SK-N-SH (cell line): ENCODE results near the gene GFRA3. TPM values are rescaled to one million over a fixed set of nuclear protein-coding genes. Genes with fewer than 3 reads are reported as not detected.

Source experiments
- CTCF ChIA-PET: fragments of 300-600, 350-600 bp; formaldehyde crosslinking; extraction: SDS; loops from one replicate; lab custom pipeline; 2021; lab: Yijun Ruan, JAX
- POLR2A ChIA-PET: fragments of 350-600 bp; sonication (Branson Sonifier 250); formaldehyde crosslinking; extraction: SDS; loops from one replicate; lab custom pipeline; 2020; ENCODE audit warnings: antibody characterized with exemption, inconsistent platforms; lab: Yijun Ruan, JAX
- DNase-seq: peaks from one replicate; pipeline ENCODE4 v3.0.0; 2012
- H2AFZ ChIP-seq: fragments of 200-600 bp; sonication (generic); 2 replicates; pipeline ENCODE4 v1.8.1; 2016; ENCODE audit warnings: antibody characterized with exemption, mild to moderate bottlenecking, low read depth
- H3F3A ChIP-seq: fragments of 200-600 bp; sonication (generic); replicated peaks from 2 replicates; pipeline ENCODE3; 2016; ENCODE audit warnings: antibody characterized with exemption, mild to moderate bottlenecking; ENCODE audit not compliant: insufficient read depth
- H3K27ac ChIP-seq, 2 experiments: fragments of 200-500 bp in 1 of 2; fragments of 200-600 bp in 1 of 2; sonication (Bioruptor generic) in 1 of 2; sonication (generic), shearing (Covaris generic) in 1 of 2; 2 replicates each; pipeline versions ENCODE4 v1.5.1 to v1.6.1; 2014 to 2016; ENCODE audit warnings: low read depth in 2 of 2, inconsistent platforms in 1 of 2, low read length in 1 of 2, mild to moderate bottlenecking in 1 of 2, mixed read lengths in 1 of 2
- H3K27me3 ChIP-seq: fragments of 200-600 bp; sonication (generic), shearing (Covaris generic); 2 replicates; pipeline ENCODE4 v1.6.1; 2016; ENCODE audit warnings: mixed run types; ENCODE audit not compliant: insufficient read depth
- H3K36me3 ChIP-seq, 2 experiments: fragments of 200-500 bp in 1 of 2; fragments of 200-600 bp in 1 of 2; sonication (Bioruptor generic) in 1 of 2; sonication (generic) in 1 of 2; replicated peaks in 1 of 2; 2 replicates each; pipeline versions ENCODE3 to v1.5.1; 2014 to 2016; ENCODE audit warnings: low read length in 1 of 2, mild to moderate bottlenecking in 1 of 2; ENCODE audit not compliant: insufficient read depth in 2 of 2, control insufficient read depth in 1 of 2
- H3K4me1 ChIP-seq, 2 experiments: fragments of 200-500 bp in 1 of 2; fragments of 200-600 bp in 1 of 2; sonication (Bioruptor generic) in 1 of 2; sonication (generic), shearing (Covaris generic) in 1 of 2; 2 replicates each; pipeline versions ENCODE4 v1.5.1 to v1.6.1; 2014 to 2016; ENCODE audit warnings: low read depth in 1 of 2, low read length in 1 of 2, mixed run types in 1 of 2; ENCODE audit not compliant: insufficient read depth in 2 of 2, control insufficient read depth in 1 of 2
- H3K4me2 ChIP-seq: fragments of 200-600 bp; sonication (generic), shearing (Covaris generic); 2 replicates; pipeline ENCODE4 v1.6.1; 2017; ENCODE audit warnings: mixed run types
- H3K4me3 ChIP-seq, 2 experiments: fragments of 200-500 bp in 1 of 2; fragments of 200-600 bp in 1 of 2; sonication (Bioruptor generic) in 1 of 2; sonication (generic), shearing (Covaris generic) in 1 of 2; 2 replicates each; pipeline versions ENCODE4 v1.5.1 to v1.8.1; 2014 to 2016; ENCODE audit warnings: low read depth in 2 of 2, inconsistent platforms in 1 of 2, low read length in 1 of 2, mild to moderate bottlenecking in 1 of 2, mixed read lengths in 1 of 2, moderate library complexity in 1 of 2
- H3K79me2 ChIP-seq: fragments of 200-600 bp; sonication (generic); 2 replicates; pipeline ENCODE4 v1.8.1; 2017; ENCODE audit warnings: mild to moderate bottlenecking; ENCODE audit not compliant: insufficient read depth
- H3K9ac ChIP-seq: fragments of 200-600 bp; sonication (generic); 2 replicates; pipeline ENCODE4 v1.6.1; 2017; ENCODE audit warnings: mixed run types
- H3K9me2 ChIP-seq: fragments of 200-600 bp; sonication (generic); 2 replicates; pipeline ENCODE4 v1.6.1; 2017; ENCODE audit warnings: mixed run types
- H3K9me3 ChIP-seq: fragments of 200-600 bp; sonication (generic); 2 replicates; pipeline ENCODE4 v1.6.1; 2017; ENCODE audit warnings: mixed run types, mild to moderate bottlenecking, moderate library complexity
- H4K20me1 ChIP-seq: fragments of 200-600 bp; sonication (generic); 2 replicates; pipeline ENCODE4 v1.6.1; 2017; ENCODE audit warnings: mild to moderate bottlenecking, mixed run types; ENCODE audit not compliant: insufficient read depth
- CHD2 ChIP-seq: fragments of 150-350 bp; IDR thresholded peaks from 2 replicates; pipeline ENCODE4 v1.6.1; 2018; ENCODE audit warnings: low read length; ENCODE audit not compliant: partially characterized antibody
- FOXM1 ChIP-seq: IDR thresholded peaks from 2 replicates; pipeline ENCODE4 v1.4.0; 2012; ENCODE audit warnings: low read depth, mild to moderate bottlenecking
- GABPA ChIP-seq: IDR thresholded peaks from 2 replicates; pipeline ENCODE4 v1.4.0; 2012; ENCODE audit warnings: low read depth, mild to moderate bottlenecking
- GATA2 ChIP-seq: sonication (generic); formaldehyde crosslinking; IDR thresholded peaks from 2 replicates; pipeline ENCODE4 v1.5.0; 2020; ENCODE audit warnings: mild to moderate bottlenecking, missing genetic modification reagents
- JUND ChIP-seq: IDR thresholded peaks from 2 replicates; pipeline ENCODE4 v1.4.0; 2012
- NFIC ChIP-seq: IDR thresholded peaks from 2 replicates; pipeline ENCODE4 v1.4.0; 2012; ENCODE audit warnings: borderline replicate concordance
- PBX3 ChIP-seq: IDR thresholded peaks from 2 replicates; pipeline ENCODE4; 2012
- POLR2AphosphoS5 ChIP-seq: IDR thresholded peaks from 2 replicates; pipeline ENCODE4 v1.6.1; 2012; ENCODE audit warnings: low read depth, low read length
- RCOR1 ChIP-seq: fragments of 150-350 bp; IDR thresholded peaks from 2 replicates; pipeline ENCODE4 v1.6.1; 2017; ENCODE audit warnings: antibody characterized with exemption, low read length
- RFX5 ChIP-seq: IDR thresholded peaks from 2 replicates; pipeline ENCODE4 v1.6.1; 2012; ENCODE audit warnings: mild to moderate bottlenecking, improper control_type of control experiment, low read length
- SIN3A ChIP-seq: IDR thresholded peaks from 2 replicates; pipeline ENCODE4 v1.6.1; 2012; ENCODE audit warnings: low read depth, mild to moderate bottlenecking, low read length, moderate library complexity, borderline replicate concordance
- TEAD4 ChIP-seq: IDR thresholded peaks from 2 replicates; pipeline ENCODE4 v1.4.0; 2012; ENCODE audit warnings: mild to moderate bottlenecking, borderline replicate concordance; ENCODE audit not compliant: insufficient read depth
- USF1 ChIP-seq: IDR thresholded peaks from 2 replicates; pipeline ENCODE4 v1.4.0; 2012; ENCODE audit warnings: low read depth, borderline replicate concordance
- USF2 ChIP-seq: fragments of 150-350 bp; IDR thresholded peaks from 2 replicates; pipeline ENCODE4 v1.6.1; 2017; ENCODE audit warnings: antibody characterized with exemption, low read length, low read depth, borderline replicate concordance
- WGBS: methylation state at CpG from one replicate; pipeline ENCODE4 v1.1.6; 2017; ENCODE audit warnings: low lambda C conversion rate; 5-methylcytosine and 5-hydroxymethylcytosine counted together
- polyA plus RNA-seq, 3 experiments: library from polyadenylated mRNA; depleted of rRNA; stranded (reverse); fragments of >200 nt; gene quantifications; 2 replicates each; pipeline ENCODE4 v1.2.3, GENCODE V29; 2012
- TF ChIP-seq, protein P1 (sequence below): IDR thresholded peaks from 2 replicates; pipeline ENCODE4 v1.6.1; 2012; ENCODE audit warnings: mild to moderate bottlenecking, low read depth, low read length, moderate library complexity

GFRA3 gene
- polyA plus RNA-seq, 1 of the 3 experiments (the other 2 are of a cell fraction), result 0.15 TPM

DNA sequence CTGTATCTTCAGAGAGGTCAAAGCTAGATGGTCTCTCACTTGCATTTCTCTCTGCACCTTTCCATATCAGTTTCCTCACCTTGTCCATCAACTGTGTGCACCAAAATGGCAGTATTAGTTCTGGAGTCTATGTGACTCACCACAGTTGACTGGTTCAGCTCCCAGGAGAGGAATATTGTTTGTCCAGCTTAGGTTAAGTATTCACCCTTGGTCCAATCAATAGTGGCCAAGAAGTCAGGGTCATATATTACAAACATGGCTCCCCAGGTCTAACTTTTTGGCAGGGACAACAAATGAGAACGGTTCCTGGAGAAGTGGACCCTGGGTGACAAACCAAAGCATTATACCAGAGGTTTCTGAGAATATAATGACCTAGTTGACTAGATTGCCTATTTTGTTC, 36.4 kb downstream of the GFRA3 start:
- Histone ChIP-seq H3K4me1 (peaks cover 0 to 10% of the 10 kb centered on the region in 2 experiments; a peak in 1 of 4 replicates), H3K9me3 (no peaks in the 10 kb centered on the region), H3K9ac (no peak overlapping the region), H3K4me2 (no peak overlapping the region), H3K36me3 (no peaks in the 10 kb centered on the region), H2AFZ (no peak overlapping the region), H3K79me2 (no peaks in the 10 kb centered on the region), H3K27ac (no peak overlapping the region), H3K27me3 (peaks cover 16% of the 10 kb centered on the region; the same call in 1 of the 2 replicates), H4K20me1 (no peaks in the 10 kb centered on the region), H3K9me2 (no peaks in the 10 kb centered on the region), H3K4me3 (no peak overlapping the region), H3F3A (no peaks in the 10 kb centered on the region)
- ChIA-PET CTCF (interaction anchor here (1.4 to 4.5 kb wide), 3 partner anchors 15 to 114 kb away, joined by 3 to 36 read pairs (median 3); no protein-coding TSS in a partner anchor), POLR2A (no interaction called here)
- TF ChIP-seq SIN3A (no peak), JUND (no peak), TEAD4 (no peak), GABPA (no peak), RFX5 (no peak), POLR2AphosphoS5 (no peak), USF1 (no peak), NFIC (no peak), CHD2 (no peak), FOXM1 (no peak), RCOR1 (no peak), GATA2 (CRISPR knock-in tag) (no peak)
- WGBS, result 82% methylated on average over 1 of the region's 1 CpG
- no peak for DNase-seq

DNA sequence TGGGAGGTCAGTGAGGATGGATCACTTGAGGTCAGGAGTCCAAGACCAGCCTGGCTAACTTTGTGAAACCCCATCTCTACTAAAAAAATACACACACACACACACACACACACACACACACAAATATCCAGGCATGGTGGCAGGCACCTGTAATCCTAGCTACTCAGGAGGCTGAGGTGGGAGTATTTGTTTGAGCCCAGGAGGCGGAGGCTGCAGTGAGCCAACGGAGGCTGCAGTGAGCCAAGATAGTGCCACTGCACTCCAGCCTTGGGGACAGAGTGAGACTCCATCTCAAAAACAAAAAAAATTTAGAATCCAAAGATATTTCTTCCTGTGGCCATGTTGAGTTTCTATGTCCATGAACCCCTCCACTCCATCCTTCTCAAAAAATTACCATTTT, 39.8 kb downstream of the GFRA3 start:
- Histone ChIP-seq H3K4me2 (no peak overlapping the region), H3K9me2 (no peaks in the 10 kb centered on the region), H3F3A (peaks cover 12% of the 10 kb centered on the region), H3K9me3 (no peaks in the 10 kb centered on the region), H3K27ac (no peak overlapping the region), H3K4me1 (peaks cover 0 to 9% of the 10 kb centered on the region in 2 experiments; a peak in 1 of 4 replicates), H4K20me1 (no peaks in the 10 kb centered on the region), H2AFZ (no peak overlapping the region), H3K27me3 (no peaks in the 10 kb centered on the region; the same call in 1 of the 2 replicates), H3K9ac (no peak overlapping the region), H3K4me3 (no peak overlapping the region), H3K79me2 (no peaks in the 10 kb centered on the region), H3K36me3 (no peaks in the 10 kb centered on the region)
- WGBS, result 94% methylated on average over 2 of the region's 2 CpGs
- DNase-seq, result no peak
- ChIA-PET CTCF (interaction anchor here (0.7 to 2.6 kb wide), 6 partner anchors 10 to 118 kb away, joined by 3 to 9 read pairs (median 3); partner anchors contain the start of genes CDC25C and KDM3B), POLR2A (interaction anchor here (1.5 kb wide), 1 partner anchor 104 kb away, joined by 3 read pairs; the partner anchor contains the start of gene FAM53C)
- no peak for TF ChIP-seq USF2
- no peak for TF ChIP-seq USF1
- TF ChIP-seq, protein P1, sequence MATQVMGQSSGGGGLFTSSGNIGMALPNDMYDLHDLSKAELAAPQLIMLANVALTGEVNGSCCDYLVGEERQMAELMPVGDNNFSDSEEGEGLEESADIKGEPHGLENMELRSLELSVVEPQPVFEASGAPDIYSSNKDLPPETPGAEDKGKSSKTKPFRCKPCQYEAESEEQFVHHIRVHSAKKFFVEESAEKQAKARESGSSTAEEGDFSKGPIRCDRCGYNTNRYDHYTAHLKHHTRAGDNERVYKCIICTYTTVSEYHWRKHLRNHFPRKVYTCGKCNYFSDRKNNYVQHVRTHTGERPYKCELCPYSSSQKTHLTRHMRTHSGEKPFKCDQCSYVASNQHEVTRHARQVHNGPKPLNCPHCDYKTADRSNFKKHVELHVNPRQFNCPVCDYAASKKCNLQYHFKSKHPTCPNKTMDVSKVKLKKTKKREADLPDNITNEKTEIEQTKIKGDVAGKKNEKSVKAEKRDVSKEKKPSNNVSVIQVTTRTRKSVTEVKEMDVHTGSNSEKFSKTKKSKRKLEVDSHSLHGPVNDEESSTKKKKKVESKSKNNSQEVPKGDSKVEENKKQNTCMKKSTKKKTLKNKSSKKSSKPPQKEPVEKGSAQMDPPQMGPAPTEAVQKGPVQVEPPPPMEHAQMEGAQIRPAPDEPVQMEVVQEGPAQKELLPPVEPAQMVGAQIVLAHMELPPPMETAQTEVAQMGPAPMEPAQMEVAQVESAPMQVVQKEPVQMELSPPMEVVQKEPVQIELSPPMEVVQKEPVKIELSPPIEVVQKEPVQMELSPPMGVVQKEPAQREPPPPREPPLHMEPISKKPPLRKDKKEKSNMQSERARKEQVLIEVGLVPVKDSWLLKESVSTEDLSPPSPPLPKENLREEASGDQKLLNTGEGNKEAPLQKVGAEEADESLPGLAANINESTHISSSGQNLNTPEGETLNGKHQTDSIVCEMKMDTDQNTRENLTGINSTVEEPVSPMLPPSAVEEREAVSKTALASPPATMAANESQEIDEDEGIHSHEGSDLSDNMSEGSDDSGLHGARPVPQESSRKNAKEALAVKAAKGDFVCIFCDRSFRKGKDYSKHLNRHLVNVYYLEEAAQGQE, result no peak
- TF ChIP-seq PBX3, result no peak
